Kidney (tissue), 14 donors: ENCODE data around the gene RBMS1. TPM values are rescaled to one million over a fixed set of nuclear protein-coding genes. Genes with fewer than 3 reads are reported as not detected.

Source experiments
- DNase-seq, 5 donors: peaks; one replicate each; pipeline ENCODE4 v3.0.0-alpha.2; 2013 to 2020
- FAIRE-seq: peaks from 2 replicates; lab custom pipeline; 2012; peaks lifted over from hg19 to GRCh38; lab: Jason Lieb, UNC
- H3K27ac ChIP-seq, 2 donors: one replicate each; pipeline ENCODE4 v1.7.0; 2013; ENCODE audit warnings: low read depth in 2 of 2, low read length in 2 of 2, inconsistent platforms in 1 of 2
- H3K27me3 ChIP-seq: one replicate; pipeline ENCODE4 v1.7.1; 2013; ENCODE audit warnings: low read length, inconsistent platforms; ENCODE audit not compliant: control insufficient read depth, insufficient read depth
- H3K36me3 ChIP-seq, 3 donors: one replicate each; pipeline versions ENCODE4 v1.7.0 to v1.7.1; 2013; ENCODE audit warnings: low read length in 3 of 3, control low read depth in 1 of 3, inconsistent platforms in 1 of 3; ENCODE audit not compliant: insufficient read depth in 3 of 3, control insufficient read depth in 2 of 3
- H3K4me1 ChIP-seq, 3 donors: one replicate each; pipeline versions ENCODE4 v1.7.0 to v1.7.1; 2013; ENCODE audit warnings: low read length in 3 of 3, inconsistent platforms in 1 of 3, low read depth in 1 of 3; ENCODE audit not compliant: control insufficient read depth in 2 of 3, insufficient read depth in 2 of 3
- H3K4me3 ChIP-seq, 3 donors: one replicate each; pipeline versions ENCODE4 v1.7.0 to v1.8.1; 2013; ENCODE audit warnings: low read length in 3 of 3, control low read depth in 1 of 3, inconsistent platforms in 1 of 3
- H3K9ac ChIP-seq, 3 donors: one replicate each; pipeline versions ENCODE4 v1.7.0 to v1.7.1; 2013; ENCODE audit warnings: low read length in 3 of 3, control low read depth in 1 of 3, inconsistent platforms in 1 of 3
- H3K9me3 ChIP-seq, 3 donors: one replicate each; pipeline versions ENCODE4 v1.7.0 to v1.7.1; 2013; ENCODE audit warnings: low read length in 3 of 3, control low read depth in 1 of 3, inconsistent platforms in 1 of 3; ENCODE audit not compliant: control insufficient read depth in 2 of 3, insufficient read depth in 1 of 3
- CTCF ChIP-seq: IDR thresholded peaks from 3 replicates; pipeline ENCODE4 v1.5.1; 2012; ENCODE audit warnings: mild to moderate bottlenecking, moderate library complexity, borderline replicate concordance; ENCODE audit not compliant: insufficient read depth; ENCODE audit errors: extremely low read depth
- intact Hi-C: fragments of 100-400 bp; cut with DNase I; formaldehyde crosslinking; loops from one replicate; pipeline ENCODE4 v1.11.1; 2022
- polyA plus RNA-seq: library from polyadenylated mRNA; stranded (reverse); fragments of 350-450 nt; fragmentation: Illumina TruSeq; extraction: RNeasy Lipid Tissue Mini Kit (QIAGEN cat#74804); gene quantifications from one replicate; pipeline ENCODE4 v1.2.3, GENCODE V29; 2014; ENCODE audit warnings: low read depth, low replicate concordance; ENCODE audit not compliant: insufficient read depth
- total RNA-seq: library from RNA; stranded (reverse); fragmentation: NEBNext Ultra II Directional; extraction: Animal tissue kit (Norgen Biotek cat#: 25700); gene quantifications from one replicate; pipeline ENCODE4 v1.2.1, GENCODE V29; 2021
- donor health status: control.
- donor health status: control.
- donor health status: control.
- donor health status: control.
- donor health status: control.
- donor health status: DM: yes; HTN: yes; CAD: no.
- donor health status: Normal renal cell carcinoma (clear cell type).

Gene RBMS1
- total and polyA plus RNA-seq, 2 donors from 2014 or later: 25.6 to 94.8 TPM

- H3K36me3 ChIP-seq: peaks cover 2 to 20% (median 12%) of the 10 kb centered on the region in 3 donors
- no peak overlapping the region for H3K4me3 ChIP-seq
- no peaks in the 10 kb centered on the region for H3K27me3 ChIP-seq
- H3K9me3 ChIP-seq: no peaks in the 10 kb centered on the region
- no peak for TF ChIP-seq CTCF
- no peak overlapping the region for H3K9ac ChIP-seq
- no peak overlapping the region for H3K27ac ChIP-seq
- no peak for FAIRE-seq
- peaks cover 0 to 2% (median 0%) of the 10 kb centered on the region in 3 donors for H3K4me1 ChIP-seq
- intact Hi-C loops: no loop called here
- no peak for DNase-seq
Measured at GRCh38 chr2:160286551-160286950, 207.1 kb downstream of the RBMS1 start.

- no peak for TF ChIP-seq CTCF
- FAIRE-seq: no peak
- Histone ChIP-seq H3K4me3 (no peak overlapping the region), H3K9me3 (no peaks in the 10 kb centered on the region), H3K4me1 (no peaks in the 10 kb centered on the region), H3K9ac (no peak overlapping the region), H3K36me3 (peaks cover 0 to 20% (median 10%) of the 10 kb centered on the region in 3 donors), H3K27ac (no peak overlapping the region), H3K27me3 (no peaks in the 10 kb centered on the region)
- no peak for DNase-seq
- intact Hi-C loops: no loop called here
Measured at GRCh38 chr2:160283675-160284074, 209.9 kb downstream of the RBMS1 start.

- Histone ChIP-seq H3K4me1 (no peaks in the 10 kb centered on the region), H3K27me3 (no peaks in the 10 kb centered on the region), H3K4me3 (no peak overlapping the region), H3K36me3 (peaks cover 4 to 29% (median 17%) of the 10 kb centered on the region in 3 donors), H3K9me3 (no peaks in the 10 kb centered on the region), H3K9ac (no peak overlapping the region), H3K27ac (no peak overlapping the region)
- TF ChIP-seq CTCF: no peak
- no peak for FAIRE-seq
- no peak for DNase-seq
- intact Hi-C loops: no loop called here
Measured at GRCh38 chr2:160282063-160282580, 211.5 kb downstream of the RBMS1 start.

- no peak for TF ChIP-seq CTCF
- Histone ChIP-seq H3K4me1 (no peaks in the 10 kb centered on the region), H3K9ac (no peak overlapping the region), H3K27me3 (no peaks in the 10 kb centered on the region), H3K4me3 (no peak overlapping the region), H3K9me3 (no peaks in the 10 kb centered on the region), H3K27ac (no peak overlapping the region), H3K36me3 (peaks cover 10 to 37% (median 21%) of the 10 kb centered on the region in 3 donors)
- FAIRE-seq (no peak), DNase-seq (no peak)
- intact Hi-C loops: no loop called here
Measured at GRCh38 chr2:160281213-160281612, 212.4 kb downstream of the RBMS1 start.
